Measurements from ENCODE around the gene SLC26A1.

GRCh38 chr4:1017706-1018105 is 24.5 kb upstream of the SLC26A1 start:
- TF ChIP-seq POLR2A (IDR thresholded peaks at IDR 0.05; ENCODE audit: low read depth, low read length) = no peak
- no peak for TF ChIP-seq TAF1 (IDR thresholded peaks at IDR 0.05; ENCODE audit: borderline replicate concordance, low read depth, low read length)
- no peak for TF ChIP-seq POLR2AphosphoS5 (IDR thresholded peaks at IDR 0.05; ENCODE audit: low read depth, low read length)
